ENCODE data around the gene ASTN2. TPM values are rescaled to one million over a fixed set of nuclear protein-coding genes. Genes with fewer than 3 reads are reported as not detected.

The ASTN2 gene
- total RNA-seq, 4 donors from 2014 or later, result 3.0 to 7.0 (median 5.2) TPM

- intact Hi-C loops (cut with DNase I; ENCODE audit: low total_unique reads), result no loop called here
- TF ChIP-seq CTCF (IDR thresholded peaks at IDR 0.05) (no peak), EP300 (IDR thresholded peaks at IDR 0.05; ENCODE audit: low read depth) (no peak), POLR2AphosphoS5 (IDR thresholded peaks at IDR 0.05) (no peak), POLR2A (IDR thresholded peaks at IDR 0.05) (no peak)
- H3K9me3 ChIP-seq, result no peaks in the 10 kb centered on the region
- H3K27me3 ChIP-seq, result no peaks in the 10 kb centered on the region
- no peak overlapping the region for H3K4me3 ChIP-seq
- 70 to 71% methylated on average over 3 of the region's 3 CpGs for WGBS, 2 donors (ENCODE audit: low coverage in 1 of 2)
- H3K27ac ChIP-seq, result no peak overlapping the region
- H3K4me1 ChIP-seq, result no peaks in the 10 kb centered on the region
- H3K36me3 ChIP-seq, result no peaks in the 10 kb centered on the region
- DNase-seq, result no peak
- in situ Hi-C loops (cut with MboI; ENCODE audit: low pct_ligation_motif_present in 1 of 4, low pct_unique_long_range_greater_than_20kb in 1 of 4, low sequenced_read_pairs in 3 of 4), result no loop called here
These were observed 164.1 kb downstream of the ASTN2 start for GRCh38 chr9:117250610-117251215.

- WGBS, 2 donors (ENCODE audit: low coverage in 1 of 2), result 69 to 75% methylated on average over 2 to 3 of the region's 3 CpGs
- Histone ChIP-seq H3K36me3 (no peaks in the 10 kb centered on the region), H3K27ac (no peak overlapping the region), H3K4me1 (no peaks in the 10 kb centered on the region), H3K4me3 (no peak overlapping the region), H3K9me3 (no peaks in the 10 kb centered on the region), H3K27me3 (no peaks in the 10 kb centered on the region)
- intact Hi-C loops (cut with DNase I; ENCODE audit: low total_unique reads) (no loop called here), in situ Hi-C loops (cut with MboI; ENCODE audit: low pct_ligation_motif_present in 1 of 4, low pct_unique_long_range_greater_than_20kb in 1 of 4, low sequenced_read_pairs in 3 of 4) (no loop called here)
- DNase-seq, result no peak
- TF ChIP-seq EP300 (IDR thresholded peaks at IDR 0.05; ENCODE audit: low read depth), result no peak
- TF ChIP-seq POLR2AphosphoS5 (IDR thresholded peaks at IDR 0.05), result no peak
- no peak for TF ChIP-seq POLR2A (IDR thresholded peaks at IDR 0.05)
- no peak for TF ChIP-seq CTCF (IDR thresholded peaks at IDR 0.05)
These were observed 165.1 kb downstream of the ASTN2 start for GRCh38 chr9:117249799-117250198.

DNA sequence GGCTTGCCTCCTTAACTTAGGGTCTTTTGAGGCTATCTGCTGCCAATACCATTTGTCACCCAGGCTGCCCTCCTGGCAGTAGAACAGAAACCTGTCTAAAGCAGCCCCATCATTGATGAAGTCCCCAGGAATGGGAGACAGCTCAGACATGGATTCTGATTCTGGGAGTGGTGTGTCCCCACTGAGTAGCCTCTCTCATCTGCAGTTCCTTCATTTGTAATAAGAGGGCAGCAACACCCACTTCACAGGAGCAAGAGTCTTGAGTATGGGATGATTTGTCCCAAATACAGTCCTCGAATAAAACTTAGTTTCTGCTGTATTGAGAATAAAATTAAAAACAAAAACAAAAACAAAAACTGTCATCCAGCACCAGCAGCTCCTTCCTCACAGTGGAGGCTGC lies 167.6 kb downstream of the ASTN2 start:
- Histone ChIP-seq H3K36me3 (no peaks in the 10 kb centered on the region), H3K27ac (no peak overlapping the region), H3K9me3 (no peaks in the 10 kb centered on the region), H3K4me1 (no peaks in the 10 kb centered on the region), H3K27me3 (no peaks in the 10 kb centered on the region), H3K4me3 (no peak overlapping the region)
- no peak for DNase-seq
- intact Hi-C loops (cut with DNase I; ENCODE audit: low total_unique reads) (no loop called here), in situ Hi-C loops (cut with MboI; ENCODE audit: low pct_ligation_motif_present in 1 of 4, low pct_unique_long_range_greater_than_20kb in 1 of 4, low sequenced_read_pairs in 3 of 4) (no loop called here)
- 26 to 54% methylated on average over 1 of the region's 1 CpG for WGBS, 2 donors (ENCODE audit: low coverage in 1 of 2)
- TF ChIP-seq CTCF (IDR thresholded peaks at IDR 0.05), result no peak
- no peak for TF ChIP-seq POLR2AphosphoS5 (IDR thresholded peaks at IDR 0.05)
- TF ChIP-seq EP300 (IDR thresholded peaks at IDR 0.05; ENCODE audit: low read depth), result no peak

GRCh38 chr9:117245175-117245829 lies 169.6 kb downstream of the ASTN2 start:
- WGBS, 2 donors (ENCODE audit: low coverage in 1 of 2), result 52 to 72% methylated on average over 2 to 8 of the region's 8 CpGs
- intact Hi-C loops (cut with DNase I; ENCODE audit: low total_unique reads), result no loop called here
- Histone ChIP-seq H3K36me3 (no peaks in the 10 kb centered on the region), H3K4me3 (no peak overlapping the region), H3K27me3 (no peaks in the 10 kb centered on the region), H3K27ac (no peak overlapping the region), H3K9me3 (no peaks in the 10 kb centered on the region), H3K4me1 (no peaks in the 10 kb centered on the region)
- no peak for TF ChIP-seq POLR2A (IDR thresholded peaks at IDR 0.05)
- TF ChIP-seq CTCF (IDR thresholded peaks at IDR 0.05), result no peak
- no peak for TF ChIP-seq POLR2AphosphoS5 (IDR thresholded peaks at IDR 0.05)
- TF ChIP-seq EP300 (IDR thresholded peaks at IDR 0.05; ENCODE audit: low read depth), result no peak
- no peak for DNase-seq
- in situ Hi-C loops (cut with MboI; ENCODE audit: low pct_ligation_motif_present in 1 of 4, low pct_unique_long_range_greater_than_20kb in 1 of 4, low sequenced_read_pairs in 3 of 4), result no loop called here

Data from transverse colon (tissue), 4 donors.